OCI-M2 (cell line): ENCODE results near the gene ZNF598.
"Not testable (repeated sequence)": the region's sequence is repeated elsewhere in the genome, so short reads cannot be mapped to it uniquely, and the experiment has no call there.

Experiments used
- DNase-seq: peaks from one replicate; lab custom pipeline; 2025; ENCODE audit not compliant: unreplicated experiment; lab: John Stamatoyannopoulos, UW

Gene ZNF598

DNA sequence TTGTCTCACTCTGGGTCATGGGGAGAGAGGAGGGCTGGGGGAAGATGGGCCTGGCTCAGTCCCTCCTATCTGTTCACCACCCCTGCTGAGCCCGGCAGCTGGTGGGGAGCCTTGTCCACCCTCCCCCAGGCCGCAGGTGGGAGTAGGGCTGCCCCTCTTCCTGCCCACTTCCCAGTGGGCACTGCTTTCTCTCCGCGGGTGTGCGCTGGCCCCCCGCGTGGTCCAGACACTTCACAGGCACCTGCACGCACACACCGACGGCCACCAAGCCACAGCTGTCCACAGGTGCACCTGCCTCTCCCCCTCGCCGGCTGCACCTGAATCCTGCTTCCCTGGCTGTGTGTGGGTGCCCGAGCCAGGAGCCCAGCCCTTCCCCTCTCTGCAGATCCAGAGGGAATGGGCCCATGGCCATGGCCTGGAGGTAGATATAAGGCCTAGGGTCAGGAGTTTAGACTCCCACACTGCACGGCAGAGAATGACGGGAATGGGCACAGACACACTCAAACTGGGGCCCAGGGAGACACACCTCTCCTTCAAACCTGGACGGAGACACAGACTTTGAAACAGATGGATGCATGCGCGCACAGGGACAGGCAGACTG lies 19.1 kb upstream of the ZNF598 start:
- DNase-seq = no peak

DNA sequence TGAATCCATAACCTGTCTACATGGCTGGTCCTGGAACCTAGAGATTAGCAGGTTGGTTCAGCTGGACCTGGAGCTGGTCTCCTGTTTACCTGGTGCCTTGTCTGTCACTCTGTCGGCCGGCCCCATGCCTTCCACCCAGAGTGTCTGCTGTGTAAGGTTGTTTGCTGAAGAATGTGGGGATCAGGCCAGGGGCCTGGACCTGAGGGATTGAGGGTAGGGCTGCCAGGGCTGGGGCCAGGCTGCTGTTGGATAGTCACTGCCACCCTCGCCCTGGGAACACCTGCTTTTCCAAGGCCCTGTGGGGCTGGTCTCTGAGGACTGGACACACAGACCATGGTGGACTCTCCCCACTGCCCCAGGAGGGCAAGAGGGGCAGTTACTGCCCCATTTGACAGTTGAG lies 18.5 kb upstream of the ZNF598 start:
- no peak for DNase-seq

DNA sequence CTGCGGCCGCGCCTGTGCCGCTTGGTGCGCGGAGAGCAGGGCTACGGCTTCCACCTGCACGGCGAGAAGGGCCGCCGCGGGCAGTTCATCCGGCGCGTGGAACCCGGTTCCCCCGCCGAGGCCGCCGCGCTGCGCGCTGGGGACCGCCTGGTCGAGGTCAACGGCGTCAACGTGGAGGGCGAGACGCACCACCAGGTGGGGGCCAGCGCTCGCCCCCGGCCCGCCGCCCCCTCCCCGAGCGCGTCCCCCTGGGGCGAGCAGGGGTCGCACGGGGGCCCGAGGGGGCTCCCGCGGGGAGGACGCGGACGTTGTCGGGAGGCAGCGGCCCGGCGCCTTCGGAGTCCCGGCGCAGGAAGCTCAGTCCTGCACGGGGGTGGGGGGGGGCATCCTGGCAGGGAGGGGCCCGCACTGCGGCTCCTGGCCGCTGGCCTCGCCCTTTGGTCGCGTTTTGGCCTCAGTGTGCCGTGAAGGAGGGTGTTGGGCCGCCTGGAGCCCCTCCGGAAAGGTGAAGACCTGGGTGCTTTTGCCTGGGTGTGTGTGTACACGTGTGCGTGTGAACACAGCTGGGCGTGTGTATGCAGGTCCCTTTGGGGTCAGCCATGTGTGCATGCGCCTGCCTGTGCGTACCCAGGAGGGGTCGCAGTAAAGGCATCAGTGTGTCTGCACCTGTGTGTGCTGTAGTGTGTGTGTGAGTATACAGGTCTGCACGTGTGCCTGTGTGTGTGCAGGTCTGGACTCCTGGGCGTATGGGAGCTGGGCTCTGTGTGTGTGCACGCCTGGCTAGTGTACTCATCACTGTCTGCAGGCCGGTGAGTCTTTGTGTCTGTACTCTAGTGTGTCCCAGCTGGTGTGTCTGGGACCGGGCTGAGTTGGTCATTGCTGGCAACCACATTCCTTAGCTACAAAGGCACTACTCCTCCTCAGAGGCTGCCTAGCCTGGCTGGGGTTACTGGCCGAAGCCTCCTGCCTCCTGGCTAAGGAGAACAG lies 17.7 kb upstream of the ZNF598 start:
- no peak for DNase-seq

DNA sequence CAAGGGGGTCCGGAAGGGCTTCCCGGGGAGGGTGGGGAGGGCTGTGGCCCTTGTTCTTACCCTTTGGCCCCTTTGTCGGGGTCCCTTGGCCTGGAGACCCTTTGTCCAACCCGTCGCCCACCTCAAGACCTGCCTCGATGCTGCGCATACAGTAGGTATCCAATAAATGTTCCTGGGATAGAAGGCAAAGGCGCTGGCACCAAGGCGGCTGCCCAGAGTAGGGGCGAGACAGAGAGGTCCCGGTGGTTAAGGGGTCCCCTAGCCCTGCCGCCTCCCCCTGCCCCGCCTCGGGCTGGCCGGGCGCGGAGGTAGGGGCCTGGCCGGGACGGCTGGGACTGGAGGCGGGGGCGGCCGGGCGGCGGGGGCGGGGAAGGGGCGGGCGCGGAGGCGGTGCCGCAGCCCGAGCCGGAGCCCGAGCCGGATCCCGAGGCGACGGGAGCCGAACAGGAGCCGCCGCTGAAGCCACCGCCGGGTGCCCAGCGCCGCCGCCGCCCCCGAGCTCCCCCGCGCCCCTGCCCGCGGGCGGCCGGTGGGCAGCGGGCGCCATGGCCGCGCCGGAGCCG lies 16.9 kb upstream of the ZNF598 start, which contains the start of gene NHERF2:
Gene NHERF2, plus strand, starts transcription at position 442 of the 563 bp plus-strand sequence. Its CDS starts 104 bp downstream, at position 546.
- DNase-seq = no peak

DNA sequence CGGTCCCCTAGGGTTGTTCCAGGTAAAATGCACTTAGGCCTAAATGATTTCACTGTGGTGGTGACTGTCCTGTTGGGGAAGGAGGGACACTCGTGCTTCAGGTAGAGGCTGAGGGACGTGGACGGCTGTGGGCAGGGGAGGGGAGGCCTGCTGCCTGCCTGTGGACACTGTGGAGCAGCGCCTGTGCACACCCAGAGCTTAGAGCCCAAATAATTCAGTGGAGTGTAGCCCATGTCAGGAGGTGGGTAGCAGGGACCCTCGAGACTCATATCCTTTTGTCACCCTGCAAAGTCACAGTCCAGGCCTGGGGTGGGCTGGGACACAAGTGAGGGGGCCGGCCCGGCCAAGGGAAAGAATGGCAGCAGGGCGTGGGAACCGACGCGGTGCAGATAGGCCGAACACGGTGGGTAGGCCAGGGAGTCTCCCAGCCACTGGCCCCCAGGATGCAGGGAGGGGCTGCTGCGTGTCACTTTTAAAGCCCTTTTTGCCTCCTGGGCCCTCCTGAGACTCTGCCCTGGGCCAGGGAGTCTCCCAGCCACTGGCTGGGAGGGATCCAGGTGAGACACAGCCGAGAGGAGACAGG lies 16.3 kb upstream of the ZNF598 start:
- no peak for DNase-seq

DNA sequence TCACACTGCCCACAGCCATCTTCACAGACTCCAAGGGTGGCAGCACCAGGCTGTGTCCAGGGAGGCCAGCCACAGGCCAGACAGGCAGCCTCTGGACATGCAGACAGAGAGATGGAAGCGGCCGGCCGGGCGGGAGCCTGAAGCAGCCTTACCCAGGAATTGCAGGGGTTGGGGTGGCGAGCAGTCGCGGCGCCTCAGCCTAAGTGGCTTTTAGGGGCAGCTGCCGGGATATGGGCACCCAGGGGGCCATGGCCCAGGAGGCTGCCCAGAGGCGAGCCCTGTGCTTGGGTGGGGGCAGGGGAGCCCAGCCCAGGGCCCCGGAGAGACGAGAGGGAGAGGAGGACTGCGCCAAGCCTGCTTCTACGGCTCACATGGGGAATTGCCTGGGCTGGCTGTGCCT lies 15.6 kb upstream of the ZNF598 start:
- no peak for DNase-seq

DNA sequence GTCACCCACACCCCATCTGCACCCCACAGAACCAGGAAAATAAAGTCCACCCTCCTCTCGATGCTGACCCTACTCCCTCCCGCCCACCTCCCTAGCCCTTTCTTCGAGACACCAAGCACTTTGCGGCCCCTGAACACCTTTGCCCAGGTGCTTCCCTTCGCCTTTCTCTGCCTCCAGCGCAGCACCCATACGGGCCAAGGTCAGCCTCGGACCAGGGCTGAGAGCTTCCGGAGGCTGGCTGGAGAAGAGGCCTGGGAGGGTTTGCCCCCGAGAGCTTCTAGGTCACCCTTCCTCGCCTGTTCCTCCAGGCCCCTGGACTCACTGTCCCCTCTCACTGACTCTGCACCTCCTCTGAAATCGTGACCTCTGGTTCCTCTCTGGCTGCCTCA lies 14.4 kb upstream of the ZNF598 start:
- no peak for DNase-seq

DNA sequence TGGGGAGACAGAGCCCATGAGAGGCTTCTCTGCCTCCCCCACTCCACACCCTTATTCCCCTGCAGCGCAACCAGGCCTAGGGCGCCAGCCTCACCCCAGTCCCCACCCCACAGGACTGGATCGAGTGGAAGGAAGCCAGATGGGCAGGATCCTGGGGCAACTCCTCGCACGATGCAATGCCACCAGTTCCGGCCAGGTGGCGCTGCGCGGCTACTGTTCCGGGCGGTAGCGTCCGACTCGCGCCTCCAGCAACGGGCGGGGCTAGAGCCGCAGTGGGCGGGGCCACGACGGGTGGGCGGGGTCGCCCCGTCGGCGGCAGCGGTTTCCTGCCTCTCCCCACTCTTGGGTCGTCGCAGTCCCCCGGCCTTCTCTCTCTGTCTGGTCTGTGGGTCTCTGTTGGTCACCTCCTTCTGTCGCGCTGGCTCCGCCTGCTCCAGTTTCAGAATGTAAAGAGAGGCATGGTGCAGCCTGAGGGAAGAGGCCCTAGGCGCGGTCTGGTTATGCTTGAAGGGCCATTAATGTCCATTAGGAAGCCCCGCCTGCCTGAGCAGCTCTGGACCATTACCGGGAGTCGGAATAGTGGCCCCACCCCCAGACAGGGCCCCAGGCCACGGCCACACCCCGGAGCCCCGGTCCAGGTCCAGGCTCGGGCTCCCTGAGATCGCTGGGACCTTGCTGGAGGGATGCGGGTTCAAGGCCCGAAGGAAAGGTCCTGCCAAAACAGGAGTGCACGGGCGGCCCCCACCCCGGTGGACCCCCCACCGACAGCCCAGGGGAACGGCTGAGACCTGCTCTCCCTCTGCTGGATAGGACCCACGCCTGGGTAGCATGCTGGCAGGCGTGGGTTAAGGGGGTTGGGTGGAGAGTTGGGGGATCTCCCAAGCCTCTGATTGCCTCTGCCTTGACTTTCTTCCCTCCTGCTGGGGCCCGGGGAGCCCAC lies 13.7 kb upstream of the ZNF598 start:
- peak; percentile 79 for DNase-seq

DNA sequence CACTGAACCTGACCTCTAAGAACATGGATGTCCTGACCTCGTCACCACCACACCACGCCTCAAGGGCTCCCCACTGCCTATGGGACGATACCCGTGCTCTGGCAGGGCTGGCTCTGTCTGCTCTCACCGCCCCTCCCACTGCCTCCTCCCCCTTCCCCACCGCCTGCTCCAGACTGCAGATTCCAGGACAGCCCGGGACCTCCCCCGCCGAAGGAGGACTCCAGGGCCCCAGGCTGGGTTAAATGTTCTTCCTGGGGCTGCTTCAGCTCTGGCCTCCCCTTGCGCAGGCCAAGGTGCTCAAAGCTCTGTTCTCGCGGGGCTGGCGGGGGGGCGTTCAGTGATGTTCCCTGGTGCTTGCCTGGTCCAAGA lies 13.1 kb upstream of the ZNF598 start:
- no peak for DNase-seq

DNA sequence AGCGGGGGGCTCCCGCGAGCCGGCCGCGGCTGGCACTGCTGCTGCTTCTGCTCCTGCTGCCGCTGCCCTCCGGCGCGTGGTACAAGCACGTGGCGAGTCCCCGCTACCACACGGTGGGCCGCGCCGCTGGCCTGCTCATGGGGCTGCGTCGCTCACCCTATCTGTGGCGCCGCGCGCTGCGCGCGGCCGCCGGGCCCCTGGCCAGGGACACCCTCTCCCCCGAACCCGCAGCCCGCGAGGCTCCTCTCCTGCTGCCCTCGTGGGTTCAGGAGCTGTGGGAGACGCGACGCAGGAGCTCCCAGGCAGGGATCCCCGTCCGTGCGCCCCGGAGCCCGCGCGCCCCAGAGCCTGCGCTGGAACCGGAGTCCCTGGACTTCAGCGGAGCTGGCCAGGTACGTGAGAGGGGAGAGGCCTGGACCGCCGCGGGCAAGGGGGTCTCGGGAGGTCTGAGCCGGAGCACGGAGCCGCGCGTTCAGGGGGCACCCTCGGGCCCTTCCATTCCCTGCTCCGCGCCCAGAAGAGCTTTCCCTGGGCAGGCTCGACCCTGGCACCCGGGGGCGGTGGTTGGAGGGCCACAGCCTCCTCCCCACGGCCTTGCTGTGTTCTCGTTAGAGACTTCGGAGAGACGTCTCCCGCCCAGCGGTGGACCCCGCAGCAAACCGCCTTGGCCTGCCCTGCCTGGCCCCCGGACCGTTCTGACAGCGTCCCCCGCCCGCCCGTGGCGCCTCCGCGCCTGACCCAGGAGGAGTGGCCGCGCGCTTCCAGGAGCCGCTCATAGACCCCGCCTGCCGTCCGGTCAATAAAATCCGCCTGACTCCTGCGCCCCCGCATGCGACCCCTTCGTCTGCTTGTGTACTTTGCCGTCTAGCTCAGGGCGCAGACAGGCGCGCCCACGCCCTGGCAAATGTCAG lies 10.6 kb upstream of the ZNF598 start:
- no peak for DNase-seq

DNA sequence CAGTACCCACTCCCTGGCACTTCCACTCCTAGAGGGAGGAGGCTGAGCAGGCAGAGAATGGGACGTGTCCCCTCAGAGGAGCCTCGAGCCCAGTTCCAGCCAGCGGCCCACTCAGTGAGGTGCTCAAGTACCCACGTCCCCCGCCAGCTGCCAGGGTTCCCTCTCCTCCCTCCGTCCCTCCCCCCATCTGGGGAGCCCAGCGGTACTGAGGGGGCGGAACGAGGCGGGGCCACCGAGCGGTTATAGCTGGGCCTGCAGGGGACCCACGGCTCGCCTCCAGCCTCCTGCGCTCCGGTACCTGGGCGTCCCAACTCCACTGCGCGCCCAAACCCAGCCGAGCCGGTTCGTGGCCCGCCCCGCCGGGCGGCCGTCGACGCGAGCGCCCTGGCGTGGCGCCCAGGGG lies 9.9 kb upstream of the ZNF598 start, which contains the start of gene NPW:
Gene NPW, plus strand, starts transcription at position 268 of the 403 bp plus-strand sequence.
- DNase-seq = no peak

DNA sequence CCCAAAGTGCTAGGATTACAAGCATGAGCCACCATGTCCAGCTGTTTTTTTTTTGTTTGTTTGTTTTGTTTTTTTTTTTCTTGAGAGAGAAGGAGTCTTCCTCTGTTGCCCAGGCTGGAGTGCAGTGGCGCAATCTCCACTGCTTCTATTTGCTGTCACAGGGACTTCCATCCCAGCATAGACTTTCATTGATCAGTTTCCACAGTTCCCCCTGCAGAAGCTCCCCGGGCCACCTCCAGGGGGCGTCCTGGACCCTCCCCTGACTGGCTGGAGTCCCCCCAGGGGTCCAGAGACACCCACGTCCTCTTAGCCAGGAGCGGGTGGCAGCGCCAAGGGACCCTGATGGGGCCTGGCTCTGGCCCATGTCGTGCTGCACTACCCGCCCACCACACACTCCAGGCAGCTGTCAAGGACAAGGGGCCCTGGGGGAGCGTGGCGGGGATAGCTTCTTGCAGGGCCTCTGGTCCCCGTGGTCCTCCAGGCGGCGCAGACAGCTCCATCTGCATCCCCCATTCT lies 6.8 kb upstream of the ZNF598 start:
- DNase-seq = no peak

DNA sequence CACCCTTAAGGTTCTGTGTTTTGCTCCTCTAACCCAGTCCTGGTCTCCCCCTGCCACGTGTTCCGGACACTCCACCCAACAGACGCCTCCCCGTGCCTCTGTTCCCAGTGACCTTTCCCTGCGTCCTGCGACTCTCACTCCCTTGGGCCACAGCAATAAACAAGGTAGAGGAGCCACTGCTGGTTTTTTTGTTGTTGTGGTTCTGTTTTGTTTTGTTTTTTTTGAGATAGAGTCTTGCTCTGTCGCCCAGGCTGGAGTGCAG lies 6.3 kb upstream of the ZNF598 start:
- no peak for DNase-seq

DNA sequence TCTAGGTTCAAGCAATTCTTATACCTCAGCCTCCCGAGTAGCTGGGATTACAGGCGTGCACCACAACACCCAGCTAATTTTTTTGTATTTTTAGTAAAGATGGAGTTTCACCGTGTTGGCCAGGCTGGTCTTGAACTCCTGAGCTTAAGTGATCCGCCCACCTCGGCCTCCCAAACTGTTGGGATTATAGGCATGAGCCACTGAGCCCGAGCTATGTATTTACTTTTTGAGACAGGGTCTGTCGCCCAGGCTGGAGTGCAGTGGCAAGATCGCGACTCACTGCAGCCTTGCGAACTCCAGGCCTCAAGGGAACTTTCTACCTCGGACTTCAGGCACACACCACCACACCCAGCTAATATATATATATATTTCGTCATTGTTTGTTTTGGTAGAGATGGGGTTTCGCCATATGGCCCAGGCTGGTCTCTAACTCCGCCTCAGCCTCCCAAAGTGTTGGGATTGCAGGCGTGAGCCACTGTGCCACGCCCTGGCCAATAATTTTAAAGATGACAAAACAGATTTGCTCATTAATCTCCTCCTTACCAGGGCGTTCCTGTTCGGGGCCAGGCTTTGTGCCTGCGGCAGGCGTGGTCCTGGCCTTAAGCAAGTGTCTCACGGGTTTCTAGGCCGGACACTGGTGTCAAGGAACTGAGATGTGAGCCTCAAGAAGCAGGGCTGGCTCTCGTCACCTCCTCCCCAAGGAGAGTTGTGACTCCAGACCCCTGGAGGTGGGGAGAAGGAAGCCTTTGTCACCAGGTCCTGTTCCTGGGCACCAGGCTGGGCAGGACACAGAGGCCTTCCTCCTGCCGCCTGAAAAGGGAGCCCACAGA lies 5.7 kb upstream of the ZNF598 start:
- no peak for DNase-seq

DNA sequence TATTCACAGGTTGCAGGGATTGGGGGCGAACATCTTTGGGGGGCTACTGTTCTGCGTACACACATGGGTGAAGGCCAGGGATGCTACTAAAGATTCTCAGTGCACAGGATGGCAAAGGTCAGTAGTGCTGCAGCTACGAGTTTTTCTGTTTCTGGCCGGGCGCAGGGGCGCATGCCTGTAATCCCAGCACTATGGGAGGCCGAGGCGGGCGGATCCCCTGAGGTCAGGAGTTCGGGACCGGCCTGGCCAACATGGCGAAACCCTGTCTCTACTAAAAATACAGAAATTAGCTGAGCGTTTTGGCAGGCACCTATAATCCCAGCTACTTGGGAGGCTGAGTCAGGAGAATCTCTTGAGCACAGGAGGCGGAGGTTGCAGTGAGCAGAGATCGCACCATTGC lies 3.9 kb upstream of the ZNF598 start:
- no peak for DNase-seq

DNA sequence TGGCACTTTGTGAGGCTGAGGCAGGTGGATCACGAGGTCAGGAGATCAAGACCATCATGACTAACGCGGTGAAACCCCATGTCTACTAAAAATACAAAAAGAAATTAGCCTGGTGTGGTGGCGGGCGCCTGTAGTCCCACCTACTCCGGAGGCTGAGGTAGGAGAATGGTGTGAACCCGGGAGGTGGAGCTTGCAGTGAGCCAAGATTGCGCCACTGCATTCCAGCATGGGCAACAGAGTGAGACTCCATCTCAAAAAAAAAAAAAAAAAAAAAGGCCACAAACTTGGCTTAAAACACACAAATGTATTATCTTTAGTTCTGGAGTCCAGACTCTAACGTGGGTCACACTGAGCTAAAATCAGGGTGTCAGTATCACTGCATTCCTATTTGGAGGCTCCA lies 2.1 kb upstream of the ZNF598 start:
- DNase-seq = not testable (repeated sequence)

DNA sequence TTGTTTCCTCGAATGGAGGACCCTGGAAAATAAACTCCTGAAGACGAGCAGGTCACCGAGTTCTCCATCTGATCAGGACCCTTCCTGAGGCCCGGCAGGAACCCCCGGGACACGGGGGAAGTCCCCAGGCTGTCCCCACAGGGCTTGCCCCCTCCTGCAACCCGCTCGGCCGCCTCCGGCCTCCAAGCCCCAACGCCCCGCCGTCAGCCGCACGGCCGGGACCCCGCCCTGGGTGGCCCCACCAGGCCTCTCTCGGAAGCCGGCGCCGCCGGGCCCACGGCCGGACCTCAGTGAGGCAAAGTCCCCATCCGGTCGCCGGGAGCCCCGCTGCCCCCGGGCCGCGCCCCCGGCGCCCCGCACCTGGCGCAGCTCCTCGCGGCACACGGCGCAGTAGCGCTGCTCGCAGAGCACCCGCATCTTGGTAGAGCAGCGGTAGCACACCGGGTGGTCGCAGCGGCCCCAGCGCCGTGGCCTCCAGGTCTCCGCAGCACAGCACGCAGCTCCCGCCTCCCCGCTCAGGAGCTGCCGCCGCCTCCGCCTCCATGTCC lies 383 bp downstream of the ZNF598 start:
- DNase-seq = no peak

DNA sequence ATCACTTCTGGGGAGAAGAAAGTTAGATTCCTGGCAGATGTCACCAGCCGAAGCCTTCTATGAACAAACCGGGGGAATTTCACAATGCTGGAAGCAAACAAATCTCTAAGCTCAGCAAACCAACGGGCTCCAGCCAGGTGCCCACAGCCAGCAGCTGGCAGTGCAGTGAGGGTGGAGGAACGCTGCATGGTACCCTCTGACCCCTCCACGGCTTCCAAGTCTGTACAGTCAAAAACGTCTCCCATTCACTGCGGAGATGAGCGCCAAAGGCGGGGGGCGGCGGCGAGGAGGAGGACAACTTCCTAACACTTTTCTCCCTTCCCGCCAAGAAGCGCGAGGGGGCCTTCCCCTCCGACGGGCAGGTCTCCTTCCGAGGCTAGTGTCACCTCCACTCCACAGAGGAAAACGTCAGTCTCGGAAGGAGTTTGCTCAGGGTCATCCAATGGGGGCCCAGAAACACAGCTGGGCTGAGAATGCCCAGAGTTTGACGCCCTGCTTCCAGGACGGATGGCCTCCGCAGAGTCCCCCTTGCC lies 924 bp downstream of the ZNF598 start:
- no peak for DNase-seq
